Activated T-cell treated with anti-CD3 and anti-CD28 coated beads for 4 hours (primary cell): Measurements from ENCODE around the gene CD81.

Experiments
- DNase-seq: peaks from one replicate; pipeline ENCODE4 v3.0.0-alpha.2; 2020

Gene CD81

GRCh38 chr11:2408671-2409070 is 31.6 kb downstream of the CD81 start:
- DNase-seq: no peak

DNA sequence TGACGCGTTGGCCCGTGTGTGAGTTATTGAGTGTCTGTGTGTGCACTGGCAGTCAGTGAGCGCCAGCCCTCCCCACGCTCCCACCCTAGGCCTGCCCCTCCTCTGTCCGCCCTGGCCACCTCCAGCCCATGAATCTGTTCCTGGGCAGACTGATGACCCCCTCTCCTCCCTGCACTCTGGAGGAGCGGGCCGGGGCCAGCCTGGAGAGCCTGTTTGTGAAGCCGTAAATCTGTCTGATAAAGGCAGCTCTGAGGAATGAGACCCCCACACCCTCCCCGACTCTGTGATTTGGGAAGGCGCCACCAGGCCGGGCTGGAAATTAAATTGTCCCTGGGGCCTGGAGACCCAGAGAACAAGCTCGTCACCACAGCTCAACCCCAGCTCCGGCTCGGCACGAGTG is 32.0 kb downstream of the CD81 start:
- DNase-seq: no peak

GRCh38 chr11:2409611-2410468 is 32.7 kb downstream of the CD81 start:
- DNase-seq: no peak

- no peak for DNase-seq
Measured at GRCh38 chr11:2410616-2411015, 33.5 kb downstream of the CD81 start.

DNA sequence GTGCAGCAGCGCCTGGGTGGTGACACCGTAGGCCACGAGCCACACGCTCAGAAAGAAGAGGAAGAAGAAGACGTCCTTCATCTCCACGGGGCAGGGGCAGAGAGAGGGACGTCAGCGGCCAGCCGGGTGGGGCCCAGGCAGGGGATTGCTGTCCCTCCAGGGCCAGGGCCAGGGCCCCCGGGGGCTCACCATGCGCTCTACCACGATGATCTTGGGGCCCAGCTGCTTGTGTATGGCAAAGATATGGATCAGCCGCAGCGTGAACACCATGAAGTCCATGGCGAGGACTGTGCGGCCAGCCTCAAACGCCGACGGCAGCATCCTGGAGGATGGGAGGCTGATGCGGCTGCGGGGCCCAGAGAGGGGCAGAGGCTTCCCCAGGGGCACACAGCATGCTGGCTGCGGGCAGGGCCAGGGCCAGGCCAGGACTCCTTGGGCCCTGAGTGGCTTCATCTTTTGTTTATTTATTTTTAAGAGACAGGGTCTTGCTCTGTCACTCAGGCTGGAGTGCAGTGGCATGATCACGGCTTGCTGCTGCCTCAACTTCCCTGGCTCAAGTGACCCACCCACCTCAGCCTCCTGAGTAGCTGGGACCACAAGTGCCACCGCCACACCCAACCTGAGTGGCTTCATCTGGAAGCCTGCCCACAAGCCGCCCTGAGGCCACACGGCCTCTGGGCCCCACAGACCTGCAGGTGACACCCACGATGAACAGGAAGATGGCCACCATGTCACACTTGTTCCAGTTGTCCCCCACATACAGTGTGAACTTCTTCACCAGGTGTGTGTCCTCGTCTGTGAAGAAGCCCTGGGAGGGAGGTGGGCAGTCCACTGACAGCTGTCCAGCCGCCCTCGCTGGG is 34.6 kb downstream of the CD81 start:
- no peak for DNase-seq

- DNase-seq: no peak
Measured at GRCh38 chr11:2412323-2412722, 35.2 kb downstream of the CD81 start.

DNA sequence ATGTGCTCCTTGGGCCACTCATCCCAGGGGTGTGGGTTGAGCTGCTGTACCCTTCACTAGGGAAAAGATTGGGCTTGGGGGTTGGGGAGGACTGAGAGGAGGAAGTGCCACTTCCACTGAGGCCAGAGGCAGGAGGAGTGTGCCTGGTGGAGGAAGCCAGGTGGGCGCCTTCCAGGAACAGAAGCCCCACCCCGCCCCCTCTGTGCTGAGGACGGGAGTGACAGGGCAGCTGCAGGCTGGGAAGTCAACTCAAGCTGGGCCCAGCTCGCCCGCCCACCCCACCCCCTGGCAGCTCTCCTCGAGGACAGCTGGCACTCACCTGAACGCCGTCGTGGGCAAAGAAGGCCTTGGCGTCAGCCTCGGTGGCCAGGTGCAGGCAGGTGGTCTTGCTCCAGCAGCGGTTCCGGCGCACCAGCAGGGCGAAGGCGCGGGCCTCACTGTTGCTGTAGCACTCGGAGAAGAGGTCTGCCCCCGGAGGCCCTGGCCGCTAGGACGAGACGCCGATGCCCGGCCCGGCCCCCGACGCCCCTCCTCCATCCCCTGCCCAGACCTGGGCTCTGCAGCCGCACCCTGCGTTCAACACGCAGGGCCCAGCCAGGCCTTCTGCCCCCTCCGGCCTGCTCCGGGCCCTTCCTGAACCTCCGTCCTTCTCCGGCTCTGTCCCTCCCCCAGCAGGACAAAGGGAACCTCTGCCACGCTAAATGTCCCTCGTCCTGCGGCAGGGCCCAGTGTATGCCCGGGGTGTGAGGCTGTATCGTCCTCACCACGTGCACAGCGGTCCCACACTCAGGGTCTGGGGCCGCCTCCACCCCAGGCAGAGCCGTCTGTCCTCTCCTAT is 36.9 kb downstream of the CD81 start:
- no peak for DNase-seq

DNA sequence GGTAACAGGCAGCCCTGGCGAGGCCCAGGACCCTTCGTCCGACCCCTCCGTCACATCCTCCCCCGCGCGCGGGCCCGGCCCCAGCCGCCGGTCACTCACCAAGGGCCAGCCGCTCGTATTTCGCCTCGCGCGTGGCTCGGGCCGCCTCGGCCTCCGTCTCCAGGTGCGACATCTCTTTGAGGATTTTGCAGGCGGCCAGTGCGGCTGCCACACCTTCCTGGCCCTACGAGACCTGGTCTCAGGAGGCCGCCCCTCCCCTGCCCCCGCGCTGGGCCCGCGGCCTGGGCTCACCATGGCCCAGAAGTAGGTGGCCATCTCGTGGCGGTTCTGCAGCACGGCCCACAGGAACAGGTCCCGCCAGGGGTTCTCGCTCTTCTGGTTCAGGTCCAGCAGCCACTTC is 37.5 kb downstream of the CD81 start:
- DNase-seq: no peak

- DNase-seq: no peak
Measured at GRCh38 chr11:2415171-2415570, 38.1 kb downstream of the CD81 start.

GRCh38 chr11:2415601-2416380 is 38.7 kb downstream of the CD81 start:
- DNase-seq: no peak

DNA sequence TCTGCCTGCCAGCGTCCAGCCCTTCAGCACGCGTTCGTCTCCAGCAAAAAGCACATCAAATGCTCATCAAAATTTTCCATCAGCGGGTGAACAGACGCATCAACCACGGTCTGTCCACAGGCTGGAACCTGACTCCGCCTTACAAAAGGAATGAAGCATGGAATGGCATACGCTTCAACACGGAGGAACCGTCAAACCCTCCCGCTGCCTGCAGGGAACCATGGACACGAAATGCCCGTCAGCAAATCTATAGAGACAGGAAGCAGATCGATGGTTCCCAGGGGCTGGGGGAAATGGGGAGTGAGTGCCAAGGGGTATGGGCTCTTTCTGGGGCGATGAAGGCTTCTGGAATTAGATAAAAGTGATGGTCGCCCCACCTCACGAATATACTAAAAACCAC is 39.7 kb downstream of the CD81 start:
- no peak for DNase-seq

GRCh38 chr11:2417856-2418692 is 41.0 kb downstream of the CD81 start:
- DNase-seq: no peak

GRCh38 chr11:2418693-2419360 is 41.7 kb downstream of the CD81 start:
- DNase-seq: no peak

DNA sequence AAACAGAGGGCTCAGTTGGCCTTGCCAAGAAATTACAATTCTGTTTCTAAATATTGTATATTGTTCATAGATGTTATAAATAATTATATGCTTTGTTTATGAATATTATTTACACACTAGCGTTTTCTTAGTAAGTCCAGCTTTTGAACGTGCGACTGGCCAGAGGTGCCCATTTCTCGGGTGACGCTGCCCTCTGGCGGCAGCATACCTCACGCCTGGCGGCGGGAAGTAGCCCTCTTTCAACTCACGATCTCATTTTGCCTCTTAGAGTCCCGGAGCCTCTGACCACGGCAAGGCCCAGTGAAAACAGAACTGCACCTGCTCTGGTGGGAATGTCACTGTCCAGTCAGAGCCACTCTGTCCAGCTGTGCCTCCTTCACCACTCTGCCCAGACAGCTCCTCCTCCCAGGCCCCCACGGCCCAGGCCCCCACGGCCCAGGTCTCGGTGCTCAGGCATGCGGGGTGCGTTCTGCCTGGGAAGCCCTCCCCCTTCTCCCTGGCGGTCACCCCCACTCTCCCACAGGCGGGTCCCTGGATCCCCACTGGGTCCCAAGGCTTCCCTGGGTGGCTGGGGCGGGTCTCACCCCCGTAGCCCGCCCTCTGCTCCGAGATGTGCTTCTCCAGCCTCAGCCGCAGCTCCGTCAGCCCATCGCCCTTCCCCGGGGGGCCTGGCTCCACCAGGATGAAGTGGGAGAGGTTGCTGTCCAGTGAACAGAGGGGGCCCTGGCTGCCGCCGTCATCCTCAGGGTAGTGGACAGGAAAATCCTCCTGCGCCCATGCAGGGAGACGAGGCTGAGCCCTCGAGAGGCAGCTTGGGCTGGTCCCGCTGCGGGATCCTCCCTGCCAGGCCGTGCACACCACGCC is 42.8 kb downstream of the CD81 start:
- DNase-seq: peak; percentile 36

GRCh38 chr11:2420502-2421225 is 43.6 kb downstream of the CD81 start:
- peak; percentile 60 for DNase-seq

GRCh38 chr11:2421226-2421994 is 44.3 kb downstream of the CD81 start:
- no peak for DNase-seq

- no peak for DNase-seq
Measured at GRCh38 chr11:2421996-2422395, 44.9 kb downstream of the CD81 start.

DNA sequence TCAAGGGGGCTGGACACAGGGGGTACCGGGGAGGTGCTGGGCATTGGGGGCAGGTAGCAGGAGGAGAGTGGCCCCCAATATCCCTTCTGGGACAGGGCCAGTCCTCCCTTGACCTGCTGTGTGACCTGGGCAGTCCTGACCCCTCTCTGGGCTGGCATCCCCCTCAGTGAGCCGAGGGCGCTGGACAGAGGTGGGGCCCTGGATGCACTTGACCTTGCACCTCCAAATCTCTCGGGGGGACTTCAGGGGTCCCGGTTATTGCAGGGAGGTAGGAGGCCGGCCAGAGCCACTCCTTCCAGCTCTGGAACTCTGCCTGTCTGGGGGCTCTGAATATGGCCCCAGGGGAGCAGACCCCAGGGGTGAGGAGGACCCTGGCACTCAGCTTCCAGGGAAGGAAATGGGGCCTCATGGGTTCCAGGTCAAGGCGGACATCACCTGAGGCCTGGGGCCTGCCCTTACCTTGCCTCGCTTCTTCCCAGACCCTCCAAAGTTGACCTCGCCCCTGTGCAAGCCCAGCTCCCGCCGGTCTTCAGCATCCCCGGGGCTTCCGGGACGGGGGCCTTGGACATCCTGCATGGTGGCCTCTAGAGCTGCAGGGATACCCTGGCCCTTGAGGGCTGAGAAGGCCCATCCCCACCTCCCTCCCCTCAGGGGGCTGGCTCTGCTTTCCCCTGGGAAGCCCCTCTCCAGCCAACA is 45.5 kb downstream of the CD81 start:
- no peak for DNase-seq
